ENCODE data around the gene TMEM259. TPM values are rescaled to one million over a fixed set of nuclear protein-coding genes. Genes with fewer than 3 reads are reported as not detected.
A peak's percentile ranks its signal among the peaks of the same experiment; 100 is the strongest.

Gene TMEM259
- total and polyA plus RNA-seq, 9 of the 15 experiments (the other 6 are each of a cell fraction or from before 2014, with no cell fraction given): 0.52 to 231 (median 63.6) TPM

GRCh38 chr19:966485-967088 lies 54.3 kb downstream of the TMEM259 start (continued):
- TF ChIP-seq ARID3B (CRISPR knock-in tag; IDR thresholded peaks at IDR 0.05; ENCODE audit: borderline replicate concordance) (no peak), GTF2B (IDR thresholded peaks at IDR 0.05; ENCODE audit: extremely low read depth, insufficient read length) (no peak), FUS (optimal IDR thresholded peaks at IDR 0.05; ENCODE audit: low read depth, low read length) (no peak), ERF (CRISPR knock-in tag; IDR thresholded peaks at IDR 0.05) (no peak), ZC3H4 (CRISPR knock-in tag; IDR thresholded peaks at IDR 0.05; ENCODE audit: borderline replicate concordance) (no peak), XRCC4 (IDR thresholded peaks at IDR 0.05; ENCODE audit: extremely low read depth, insufficient read depth, insufficient read length) (no peak), CHAMP1 (IDR thresholded peaks at IDR 0.05) (peak; percentile 93), CBX2 (IDR thresholded peaks at IDR 0.05; ENCODE audit: insufficient read depth, low read length, poor library complexity, severe bottlenecking) (no peak), NFE2 (IDR thresholded peaks at IDR 0.05; ENCODE audit: low read depth) (no peak), ZNF280A (IDR thresholded peaks at IDR 0.05; ENCODE audit: low read depth, partially characterized antibody) (no peak), NR0B1 (IDR thresholded peaks at IDR 0.05; ENCODE audit: partially characterized antibody) (no peak), NR1H2 (CRISPR knock-in tag; IDR thresholded peaks at IDR 0.05) (no peak)
- TF ChIP-seq, protein P1, sequence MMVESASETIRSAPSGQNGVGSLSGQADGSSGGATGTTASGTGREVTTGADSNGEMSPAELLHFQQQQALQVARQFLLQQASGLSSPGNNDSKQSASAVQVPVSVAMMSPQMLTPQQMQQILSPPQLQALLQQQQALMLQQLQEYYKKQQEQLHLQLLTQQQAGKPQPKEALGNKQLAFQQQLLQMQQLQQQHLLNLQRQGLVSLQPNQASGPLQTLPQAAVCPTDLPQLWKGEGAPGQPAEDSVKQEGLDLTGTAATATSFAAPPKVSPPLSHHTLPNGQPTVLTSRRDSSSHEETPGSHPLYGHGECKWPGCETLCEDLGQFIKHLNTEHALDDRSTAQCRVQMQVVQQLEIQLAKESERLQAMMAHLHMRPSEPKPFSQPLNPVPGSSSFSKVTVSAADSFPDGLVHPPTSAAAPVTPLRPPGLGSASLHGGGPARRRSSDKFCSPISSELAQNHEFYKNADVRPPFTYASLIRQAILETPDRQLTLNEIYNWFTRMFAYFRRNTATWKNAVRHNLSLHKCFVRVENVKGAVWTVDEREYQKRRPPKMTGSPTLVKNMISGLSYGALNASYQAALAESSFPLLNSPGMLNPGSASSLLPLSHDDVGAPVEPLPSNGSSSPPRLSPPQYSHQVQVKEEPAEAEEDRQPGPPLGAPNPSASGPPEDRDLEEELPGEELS (CRISPR knock-in tag; IDR thresholded peaks at IDR 0.05; ENCODE audit: borderline replicate concordance): no peak
